ENCODE results near the gene PTGR3.

Gene PTGR3

DNA sequence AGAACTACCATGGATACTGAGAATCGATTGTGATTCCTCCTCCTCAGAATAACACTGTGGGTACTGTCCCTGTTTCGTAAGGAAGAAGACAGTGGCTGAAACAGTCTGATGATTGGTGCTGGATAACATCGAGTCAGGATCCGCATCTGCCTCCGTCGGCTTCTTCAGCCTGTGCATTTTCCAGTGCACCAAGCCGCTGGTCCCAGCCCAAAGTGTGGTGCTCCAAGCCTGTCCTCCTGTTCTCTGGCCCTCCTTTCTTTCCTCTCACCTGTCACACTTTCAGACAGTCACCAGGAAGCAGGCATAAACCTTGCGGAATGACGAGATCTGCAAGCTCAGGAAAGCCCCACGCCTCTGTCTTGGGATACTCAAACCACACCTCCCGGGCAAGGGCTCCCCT lies 30.6 kb downstream of the PTGR3 start:
- H3K27ac ChIP-seq = no peak overlapping the region
- no peaks in the 10 kb centered on the region for H3K4me1 ChIP-seq
- intact Hi-C loops (cut with DNase I; ENCODE audit: low total_unique reads) = no loop called here
- TF ChIP-seq, protein P1, sequence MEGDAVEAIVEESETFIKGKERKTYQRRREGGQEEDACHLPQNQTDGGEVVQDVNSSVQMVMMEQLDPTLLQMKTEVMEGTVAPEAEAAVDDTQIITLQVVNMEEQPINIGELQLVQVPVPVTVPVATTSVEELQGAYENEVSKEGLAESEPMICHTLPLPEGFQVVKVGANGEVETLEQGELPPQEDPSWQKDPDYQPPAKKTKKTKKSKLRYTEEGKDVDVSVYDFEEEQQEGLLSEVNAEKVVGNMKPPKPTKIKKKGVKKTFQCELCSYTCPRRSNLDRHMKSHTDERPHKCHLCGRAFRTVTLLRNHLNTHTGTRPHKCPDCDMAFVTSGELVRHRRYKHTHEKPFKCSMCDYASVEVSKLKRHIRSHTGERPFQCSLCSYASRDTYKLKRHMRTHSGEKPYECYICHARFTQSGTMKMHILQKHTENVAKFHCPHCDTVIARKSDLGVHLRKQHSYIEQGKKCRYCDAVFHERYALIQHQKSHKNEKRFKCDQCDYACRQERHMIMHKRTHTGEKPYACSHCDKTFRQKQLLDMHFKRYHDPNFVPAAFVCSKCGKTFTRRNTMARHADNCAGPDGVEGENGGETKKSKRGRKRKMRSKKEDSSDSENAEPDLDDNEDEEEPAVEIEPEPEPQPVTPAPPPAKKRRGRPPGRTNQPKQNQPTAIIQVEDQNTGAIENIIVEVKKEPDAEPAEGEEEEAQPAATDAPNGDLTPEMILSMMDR (IDR thresholded peaks at IDR 0.05) = no peak
- no peaks in the 10 kb centered on the region for H3K27me3 ChIP-seq
- DNase-seq = no peak
- peaks cover 0 to 29% (median 3%) of the 10 kb centered on the region in 3 donors for H3K9me3 ChIP-seq
- H3K4me3 ChIP-seq = no peak overlapping the region
- H3K36me3 ChIP-seq = no peaks in the 10 kb centered on the region

DNA sequence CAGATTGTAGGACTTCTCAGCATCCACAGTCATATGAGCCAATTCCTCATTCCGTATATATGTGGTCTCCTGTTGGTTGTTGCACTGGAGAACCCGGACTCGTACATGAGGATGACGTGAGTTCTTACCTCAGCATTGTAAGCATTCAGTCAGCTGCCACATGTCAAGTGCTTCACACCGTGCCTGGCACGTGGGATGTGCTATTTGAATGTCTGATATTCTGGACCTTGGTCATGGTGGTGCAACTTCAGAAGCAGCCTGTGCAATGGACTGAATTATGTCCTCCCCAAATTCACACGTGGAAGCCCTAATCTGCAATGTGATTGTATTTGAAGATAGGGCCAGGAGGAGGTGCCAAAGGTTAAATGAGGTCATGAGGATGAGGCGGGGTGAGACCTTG lies 32.1 kb downstream of the PTGR3 start:
- no peaks in the 10 kb centered on the region for H3K36me3 ChIP-seq
- no peak overlapping the region for H3K4me3 ChIP-seq
- H3K27me3 ChIP-seq = no peaks in the 10 kb centered on the region
- no peak for DNase-seq
- H3K27ac ChIP-seq = no peak overlapping the region
- no peaks in the 10 kb centered on the region for H3K4me1 ChIP-seq
- H3K9me3 ChIP-seq = peaks cover 0 to 23% (median 0%) of the 10 kb centered on the region in 3 donors
- intact Hi-C loops (cut with DNase I; ENCODE audit: low total_unique reads) = no loop called here
- TF ChIP-seq, protein P1 (IDR thresholded peaks at IDR 0.05) = no peak

DNA sequence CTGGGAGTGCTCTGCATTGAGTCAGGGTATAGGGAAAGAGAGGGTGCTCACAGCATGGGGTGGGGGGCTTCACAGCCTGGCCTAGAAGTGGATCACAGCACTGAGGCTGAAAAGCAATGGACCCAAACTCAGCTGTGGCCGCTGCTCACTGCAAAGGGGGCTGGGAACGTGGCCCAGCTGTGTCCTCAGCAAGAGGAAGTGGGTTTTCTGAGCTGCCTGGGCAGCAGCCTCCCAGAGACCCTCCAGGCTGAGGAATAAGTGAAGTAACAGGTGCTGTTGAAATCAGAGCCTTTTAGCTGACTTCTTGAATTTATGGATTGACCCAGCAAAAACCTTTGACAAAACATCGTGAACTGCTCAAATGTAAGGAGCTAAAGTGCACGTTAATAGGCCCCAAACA lies 35.2 kb downstream of the PTGR3 start:
- Histone ChIP-seq H3K9me3 (peaks cover 0 to 22% (median 6%) of the 10 kb centered on the region in 3 donors), H3K36me3 (no peaks in the 10 kb centered on the region), H3K4me1 (no peaks in the 10 kb centered on the region), H3K4me3 (no peak overlapping the region), H3K27me3 (no peaks in the 10 kb centered on the region), H3K27ac (no peak overlapping the region)
- no peak for DNase-seq
- intact Hi-C loops (cut with DNase I; ENCODE audit: low total_unique reads) = no loop called here
- TF ChIP-seq, protein P1 (IDR thresholded peaks at IDR 0.05) = no peak

DNA sequence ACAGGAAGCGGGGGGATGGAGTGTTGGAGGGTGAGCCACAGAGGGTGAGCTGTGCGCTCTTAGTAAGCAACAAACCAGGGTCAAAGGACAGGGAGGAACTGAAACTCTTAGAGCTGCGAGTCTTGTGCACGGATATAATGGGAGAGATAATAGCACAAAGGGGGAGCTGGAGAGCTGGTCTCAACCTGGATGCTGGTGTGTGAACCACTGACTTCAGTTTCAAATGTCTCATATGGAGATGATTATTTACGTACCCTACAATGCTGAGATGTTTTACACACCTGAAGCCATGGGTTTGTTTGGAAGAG lies 35.9 kb downstream of the PTGR3 start:
- H3K4me3 ChIP-seq = no peak overlapping the region
- DNase-seq = no peak
- H3K9me3 ChIP-seq = peaks cover 0 to 22% (median 6%) of the 10 kb centered on the region in 3 donors
- no peaks in the 10 kb centered on the region for H3K27me3 ChIP-seq
- no peak overlapping the region for H3K27ac ChIP-seq
- intact Hi-C loops (cut with DNase I; ENCODE audit: low total_unique reads) = no loop called here
- TF ChIP-seq, protein P1 (IDR thresholded peaks at IDR 0.05) = no peak
- no peaks in the 10 kb centered on the region for H3K4me1 ChIP-seq
- no peaks in the 10 kb centered on the region for H3K36me3 ChIP-seq

DNA sequence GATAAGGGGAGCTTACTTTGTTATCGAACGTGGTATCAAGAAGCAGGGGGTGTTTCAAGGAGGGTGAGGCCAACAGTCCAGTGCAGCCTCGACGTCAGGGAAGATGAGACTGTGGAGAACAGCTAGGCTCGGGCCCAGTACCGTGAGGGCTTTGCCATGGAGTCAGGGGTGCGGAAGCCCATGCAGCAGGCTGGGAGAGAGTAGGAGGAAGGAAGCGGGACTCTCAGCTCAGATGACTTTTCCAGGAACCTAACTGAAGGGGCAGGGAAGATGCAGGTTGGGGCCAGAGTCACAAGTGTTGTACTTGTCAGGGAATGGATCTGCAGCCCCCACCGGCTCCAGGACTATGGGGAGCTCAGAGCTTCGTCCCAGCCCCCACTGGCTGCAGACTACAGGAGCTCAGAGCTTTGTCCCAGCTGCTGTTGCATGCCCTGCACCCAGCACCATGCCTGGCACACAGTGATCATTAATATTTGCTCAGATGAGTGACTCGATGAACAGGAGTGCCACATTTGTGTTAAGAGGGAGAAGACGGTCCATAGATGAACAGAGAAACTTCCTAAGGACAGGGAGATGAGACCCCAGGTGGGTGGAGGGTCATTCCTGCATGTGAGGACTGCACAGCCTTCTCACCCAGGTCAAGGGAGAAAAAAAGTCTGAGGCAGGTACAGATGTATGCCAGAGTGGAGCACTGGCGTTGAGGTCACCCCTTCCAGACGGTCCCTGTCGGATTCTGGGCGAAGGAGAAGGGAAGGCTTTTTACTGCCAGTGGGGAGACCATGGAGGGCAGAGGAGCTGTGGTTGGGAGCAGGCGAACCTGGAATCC lies 36.4 kb downstream of the PTGR3 start:
- Histone ChIP-seq H3K27ac (no peak overlapping the region), H3K4me3 (no peak overlapping the region), H3K9me3 (peaks cover 0 to 22% (median 6%) of the 10 kb centered on the region in 3 donors), H3K36me3 (no peaks in the 10 kb centered on the region), H3K27me3 (no peaks in the 10 kb centered on the region), H3K4me1 (no peaks in the 10 kb centered on the region)
- intact Hi-C loops (cut with DNase I; ENCODE audit: low total_unique reads) = no loop called here
- TF ChIP-seq, protein P1 (IDR thresholded peaks at IDR 0.05) = no peak
- DNase-seq = no peak

Measured in tibial artery (tissue), 4 donors.